ENCODE measurements around the gene ZNF776. TPM values are rescaled to one million over a fixed set of nuclear protein-coding genes. Genes with fewer than 3 reads are reported as not detected.

The ZNF776 gene
- total RNA-seq, 6 experiments from 2014 or later: 3.7 to 11.6 (median 5.7) TPM

- intact Hi-C loops (cut with DNase I): no loop called here
- peaks cover 0 to 3% (median 0%) of the 10 kb centered on the region in 4 donors for H3K9me3 ChIP-seq
- 100% methylated on average over 4 of the region's 4 CpGs for WGBS (ENCODE audit: insufficient coverage, low coverage, low lambda C conversion rate, missing lambda C conversion rate)
- no peaks in the 10 kb centered on the region for H3K4me1 ChIP-seq
- ATAC-seq (no peak), DNase-seq (no peak)
- no peaks in the 10 kb centered on the region for H3K27me3 ChIP-seq
- peaks cover 0 to 26% (median 13%) of the 10 kb centered on the region in 4 donors for H3K36me3 ChIP-seq
- no peak overlapping the region for H3K4me3 ChIP-seq
- no peak for TF ChIP-seq POLR2A (IDR thresholded peaks at IDR 0.05)
- TF ChIP-seq, protein P1, sequence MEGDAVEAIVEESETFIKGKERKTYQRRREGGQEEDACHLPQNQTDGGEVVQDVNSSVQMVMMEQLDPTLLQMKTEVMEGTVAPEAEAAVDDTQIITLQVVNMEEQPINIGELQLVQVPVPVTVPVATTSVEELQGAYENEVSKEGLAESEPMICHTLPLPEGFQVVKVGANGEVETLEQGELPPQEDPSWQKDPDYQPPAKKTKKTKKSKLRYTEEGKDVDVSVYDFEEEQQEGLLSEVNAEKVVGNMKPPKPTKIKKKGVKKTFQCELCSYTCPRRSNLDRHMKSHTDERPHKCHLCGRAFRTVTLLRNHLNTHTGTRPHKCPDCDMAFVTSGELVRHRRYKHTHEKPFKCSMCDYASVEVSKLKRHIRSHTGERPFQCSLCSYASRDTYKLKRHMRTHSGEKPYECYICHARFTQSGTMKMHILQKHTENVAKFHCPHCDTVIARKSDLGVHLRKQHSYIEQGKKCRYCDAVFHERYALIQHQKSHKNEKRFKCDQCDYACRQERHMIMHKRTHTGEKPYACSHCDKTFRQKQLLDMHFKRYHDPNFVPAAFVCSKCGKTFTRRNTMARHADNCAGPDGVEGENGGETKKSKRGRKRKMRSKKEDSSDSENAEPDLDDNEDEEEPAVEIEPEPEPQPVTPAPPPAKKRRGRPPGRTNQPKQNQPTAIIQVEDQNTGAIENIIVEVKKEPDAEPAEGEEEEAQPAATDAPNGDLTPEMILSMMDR (IDR thresholded peaks at IDR 0.05): no peak
- H3K27ac ChIP-seq: no peak overlapping the region
Observed at GRCh38 chr19:57778336-57778735, 31.7 kb downstream of the ZNF776 start.

- TF ChIP-seq, protein P1 (IDR thresholded peaks at IDR 0.05): no peak
- TF ChIP-seq POLR2A (IDR thresholded peaks at IDR 0.05): no peak
- Histone ChIP-seq H3K9me3 (peaks cover 0 to 3% (median 0%) of the 10 kb centered on the region in 4 donors), H3K36me3 (peaks cover 0 to 26% (median 13%) of the 10 kb centered on the region in 4 donors)
Observed at GRCh38 chr19:57779220-57779845, 32.7 kb downstream of the ZNF776 start.

GRCh38 chr19:57786286-57786685 is 39.7 kb downstream of the ZNF776 start:
- Histone ChIP-seq H3K27ac (no peak overlapping the region), H3K36me3 (peaks cover 0 to 6% (median 0%) of the 10 kb centered on the region in 4 donors), H3K27me3 (no peaks in the 10 kb centered on the region), H3K9me3 (no peaks in the 10 kb centered on the region), H3K4me3 (no peak overlapping the region), H3K4me1 (peaks cover 0 to 4% (median 0%) of the 10 kb centered on the region in 4 donors)
- no peak for TF ChIP-seq POLR2A (IDR thresholded peaks at IDR 0.05)
- TF ChIP-seq, protein P1 (IDR thresholded peaks at IDR 0.05): no peak
- WGBS (ENCODE audit: insufficient coverage, low coverage, low lambda C conversion rate, missing lambda C conversion rate): 94% methylated on average over 8 of the region's 38 CpGs
- intact Hi-C loops (cut with DNase I): no loop called here
- ATAC-seq (peak in 1 of 4 donors; percentile 13), DNase-seq (no peak)

More at GRCh38 chr19:57779220-57779845, 32.7 kb downstream of the ZNF776 start:
- no peak overlapping the region for H3K4me3 ChIP-seq
- no peak for ATAC-seq
- DNase-seq: no peak
- no peaks in the 10 kb centered on the region for H3K4me1 ChIP-seq
- no peak overlapping the region for H3K27ac ChIP-seq
- H3K27me3 ChIP-seq: no peaks in the 10 kb centered on the region
- intact Hi-C loops (cut with DNase I): no loop called here
- 95% methylated on average over 6 of the region's 10 CpGs for WGBS (ENCODE audit: insufficient coverage, low coverage, low lambda C conversion rate, missing lambda C conversion rate)

DNA sequence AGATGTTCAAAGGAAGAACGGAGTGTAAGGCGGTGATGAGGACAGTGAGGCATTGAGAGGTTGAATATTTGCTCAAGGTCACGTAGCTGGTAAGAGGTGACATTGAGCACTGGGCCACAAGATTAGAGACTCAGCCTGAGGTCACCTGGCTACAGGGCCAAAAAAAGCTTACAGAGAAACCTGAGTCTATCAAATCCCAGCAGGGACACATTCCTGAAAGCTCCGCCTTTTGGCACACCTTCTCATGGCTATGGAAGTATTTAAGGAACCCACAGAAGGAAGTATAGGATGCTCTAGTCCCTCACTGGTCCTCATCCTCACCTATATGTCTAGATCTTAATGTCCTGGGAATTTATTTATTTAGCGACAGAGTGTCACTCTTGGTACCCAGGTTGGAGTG is 40.3 kb downstream of the ZNF776 start:
- ATAC-seq: no peak
- Histone ChIP-seq H3K4me1 (peaks cover 0 to 4% (median 0%) of the 10 kb centered on the region in 4 donors), H3K4me3 (no peak overlapping the region), H3K36me3 (peaks cover 0 to 11% (median 0%) of the 10 kb centered on the region in 4 donors), H3K27ac (no peak overlapping the region), H3K27me3 (no peaks in the 10 kb centered on the region), H3K9me3 (no peaks in the 10 kb centered on the region)
- TF ChIP-seq, protein P1 (IDR thresholded peaks at IDR 0.05): no peak
- TF ChIP-seq POLR2A (IDR thresholded peaks at IDR 0.05): no peak
- 97% methylated on average over 4 of the region's 5 CpGs for WGBS (ENCODE audit: insufficient coverage, low coverage, low lambda C conversion rate, missing lambda C conversion rate)
- DNase-seq: no peak
- intact Hi-C loops (cut with DNase I): no loop called here
